HUES6 (cell line): ENCODE results near the gene PIR.

Source experiments
- H3K27ac ChIP-seq: 2 replicates; pipeline ENCODE4 v1.7.0; 2013; ENCODE audit warnings: low read depth, mild to moderate bottlenecking, low read length, inconsistent platforms
- H3K27me3 ChIP-seq: 2 replicates; pipeline ENCODE4 v1.6.1; 2013; ENCODE audit warnings: low read length; ENCODE audit not compliant: control insufficient read depth, insufficient read depth
- H3K36me3 ChIP-seq: 2 replicates; pipeline ENCODE4 v1.6.1; 2013; ENCODE audit warnings: low read length; ENCODE audit not compliant: control insufficient read depth, insufficient read depth
- H3K4me1 ChIP-seq: 2 replicates; pipeline ENCODE4 v1.6.1; 2013; ENCODE audit warnings: low read length; ENCODE audit not compliant: control insufficient read depth, insufficient read depth
- H3K4me3 ChIP-seq: 2 replicates; pipeline ENCODE4 v1.5.1; 2013; ENCODE audit warnings: low read depth, low read length
- H3K9ac ChIP-seq: one replicate; pipeline ENCODE4 v1.6.1; 2013; ENCODE audit warnings: mild to moderate bottlenecking, low read length
- H3K9me3 ChIP-seq: 2 replicates; pipeline ENCODE4 v1.6.1; 2013; ENCODE audit warnings: low read depth, low read length; ENCODE audit not compliant: control insufficient read depth, insufficient read depth

PIR gene

GRCh38 chrX:15511563-15511962 is 18.4 kb upstream of the PIR start:
- H3K4me1 ChIP-seq = no peaks in the 10 kb centered on the region

DNA sequence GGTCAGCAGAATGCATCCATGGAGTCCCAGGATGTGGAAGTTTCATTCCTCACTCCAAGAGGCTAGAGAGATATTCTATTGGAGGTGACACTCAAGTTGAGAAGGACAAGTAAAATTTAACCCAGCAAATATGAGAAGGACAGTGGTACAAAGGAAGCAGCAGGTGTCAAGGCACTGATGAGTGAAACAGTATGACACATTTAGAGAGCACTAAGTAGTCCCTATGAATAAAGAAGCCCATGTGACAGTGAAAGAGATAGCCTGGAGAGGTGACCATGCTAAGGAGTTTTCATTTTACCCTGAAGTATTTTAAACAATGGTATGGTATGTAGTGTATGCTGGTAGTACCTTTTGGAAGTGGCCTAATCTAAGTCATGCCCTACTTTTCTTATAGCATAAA is 16.7 kb upstream of the PIR start:
- H3K4me3 ChIP-seq = no peak overlapping the region
- peaks cover 19% of the 10 kb centered on the region; the same call in 1 of the 2 replicates for H3K27me3 ChIP-seq
- H3K27ac ChIP-seq = no peak overlapping the region
- no peak overlapping the region for H3K9ac ChIP-seq
- no peaks in the 10 kb centered on the region for H3K36me3 ChIP-seq
- no peaks in the 10 kb centered on the region for H3K4me1 ChIP-seq
- no peaks in the 10 kb centered on the region for H3K9me3 ChIP-seq

More at GRCh38 chrX:15511563-15511962, 18.4 kb upstream of the PIR start:
- Histone ChIP-seq H3K9ac (no peak overlapping the region), H3K27ac (no peak overlapping the region), H3K36me3 (no peaks in the 10 kb centered on the region), H3K9me3 (no peaks in the 10 kb centered on the region), H3K27me3 (peaks cover 20% of the 10 kb centered on the region; the same call in 1 of the 2 replicates), H3K4me3 (no peak overlapping the region)

DNA sequence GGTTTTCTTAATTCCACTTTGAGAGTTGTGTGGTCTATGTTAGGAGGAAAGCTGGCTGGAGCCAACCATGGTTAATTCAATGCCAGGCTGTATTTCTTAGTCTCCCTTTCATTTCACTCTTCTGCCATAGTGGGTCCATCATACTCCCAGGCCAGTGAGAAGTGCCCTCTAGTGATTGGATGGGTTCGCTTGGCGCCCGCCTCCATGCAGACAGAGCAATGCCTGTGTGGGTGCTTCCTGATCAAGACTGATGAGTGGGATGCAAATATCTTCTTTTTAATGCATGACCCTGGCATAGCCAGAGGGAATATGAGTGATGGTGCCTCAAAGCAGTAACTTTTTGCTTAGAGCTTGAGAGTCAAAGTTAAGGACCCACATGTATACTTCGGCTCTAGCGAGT is 13.9 kb upstream of the PIR start:
- no peaks in the 10 kb centered on the region for H3K9me3 ChIP-seq
- no peak overlapping the region for H3K4me3 ChIP-seq
- no peak overlapping the region for H3K27ac ChIP-seq
- no peaks in the 10 kb centered on the region for H3K36me3 ChIP-seq
- no peaks in the 10 kb centered on the region for H3K4me1 ChIP-seq
- no peak overlapping the region for H3K9ac ChIP-seq
- peaks cover 23% of the 10 kb centered on the region; the same call in 1 of the 2 replicates for H3K27me3 ChIP-seq

DNA sequence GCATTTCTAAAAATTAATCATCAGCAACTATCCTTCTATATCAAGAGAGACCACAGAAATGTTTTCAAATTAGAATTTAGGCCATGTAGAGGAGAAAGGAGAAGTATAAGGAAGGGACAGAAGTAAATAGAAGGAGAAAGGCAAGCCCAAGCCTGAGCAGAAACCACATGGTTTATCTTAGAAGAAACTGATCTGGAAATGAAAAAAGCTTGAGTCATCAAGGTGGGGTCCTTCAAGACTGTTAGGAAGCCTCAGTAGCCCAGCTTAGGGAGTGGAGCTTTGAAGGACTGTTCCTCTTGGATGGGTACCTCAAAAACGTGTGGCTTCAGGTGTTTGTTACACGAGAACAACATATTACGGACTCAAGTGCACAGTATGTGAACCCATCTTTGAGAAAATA is 12.0 kb upstream of the PIR start:
- peaks cover 27% of the 10 kb centered on the region; the same call in 1 of the 2 replicates for H3K27me3 ChIP-seq
- H3K36me3 ChIP-seq = no peaks in the 10 kb centered on the region
- no peaks in the 10 kb centered on the region for H3K4me1 ChIP-seq
- no peaks in the 10 kb centered on the region for H3K9me3 ChIP-seq
- H3K27ac ChIP-seq = no peak overlapping the region
- H3K9ac ChIP-seq = no peak overlapping the region
- no peak overlapping the region for H3K4me3 ChIP-seq

DNA sequence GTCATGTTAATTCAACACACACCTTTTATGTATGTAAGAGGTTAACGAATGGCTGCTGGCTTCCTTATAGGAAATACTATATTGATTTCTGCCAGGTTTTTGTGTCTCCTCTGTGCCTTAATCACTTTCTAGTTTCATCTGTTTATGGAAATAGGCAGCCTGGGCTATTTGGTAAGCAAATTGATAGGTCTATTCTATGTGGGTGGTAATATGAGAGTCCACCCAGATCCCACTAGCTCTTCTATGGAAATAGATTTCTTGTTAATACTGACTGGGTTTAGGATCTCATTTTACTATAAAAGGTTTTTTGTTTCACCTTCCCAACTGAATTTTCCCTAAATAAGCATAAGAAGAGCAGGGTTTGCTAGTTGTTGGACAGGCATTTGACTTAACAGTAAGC is 11.5 kb upstream of the PIR start:
- H3K4me1 ChIP-seq = no peaks in the 10 kb centered on the region
- H3K9me3 ChIP-seq = no peaks in the 10 kb centered on the region
- no peaks in the 10 kb centered on the region for H3K36me3 ChIP-seq
- no peak overlapping the region for H3K9ac ChIP-seq
- H3K27me3 ChIP-seq = peaks cover 27% of the 10 kb centered on the region; the same call in 1 of the 2 replicates
- no peak overlapping the region for H3K27ac ChIP-seq
- no peak overlapping the region for H3K4me3 ChIP-seq

GRCh38 chrX:15501506-15501905 is 8.4 kb upstream of the PIR start:
- H3K9me3 ChIP-seq = no peaks in the 10 kb centered on the region

GRCh38 chrX:15500497-15500966 is 7.4 kb upstream of the PIR start, which contains the start of gene BMX:
BMX (plus strand) TSS chrX:15500807; CDS start chrX:15508354, 7,547 bp downstream.
- Histone ChIP-seq H3K27ac (no peak within 1 kb of the TSS), H3K9ac (no peak within 1 kb of the TSS), H3K4me3 (no peak within 1 kb of the TSS), H3K9me3 (no peaks in the 10 kb centered on the region), H3K4me1 (no peaks in the 10 kb centered on the region), H3K36me3 (no peaks in the 10 kb centered on the region), H3K27me3 (peaks cover 19% of the 10 kb centered on the region; the same call in 1 of the 2 replicates)

More at GRCh38 chrX:15501506-15501905, 8.4 kb upstream of the PIR start:
- no peak overlapping the region for H3K27ac ChIP-seq
- H3K27me3 ChIP-seq = peaks cover 19% of the 10 kb centered on the region; the same call in 1 of the 2 replicates
- no peak overlapping the region for H3K4me3 ChIP-seq
- H3K9ac ChIP-seq = no peak overlapping the region
- H3K4me1 ChIP-seq = no peaks in the 10 kb centered on the region
- no peaks in the 10 kb centered on the region for H3K36me3 ChIP-seq

DNA sequence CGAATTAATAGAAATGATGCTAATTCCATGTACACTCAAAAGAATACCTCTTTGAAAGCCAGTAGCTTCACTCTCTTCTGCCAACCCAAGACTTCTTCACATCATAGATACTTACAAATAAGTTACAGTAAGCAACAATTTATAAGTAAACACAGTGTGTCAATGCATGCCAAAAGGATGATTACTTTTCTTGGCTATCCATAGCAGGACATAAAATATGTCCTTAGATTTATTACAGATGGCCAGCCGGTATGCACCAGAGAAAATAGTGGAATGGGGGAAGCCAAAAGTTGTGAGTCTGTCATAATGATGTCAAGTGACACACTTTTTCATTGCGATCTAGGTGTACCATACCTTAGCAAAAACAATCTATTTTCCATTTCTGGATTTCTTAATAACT is 6.8 kb upstream of the PIR start:
- Histone ChIP-seq H3K9me3 (no peaks in the 10 kb centered on the region), H3K4me1 (no peaks in the 10 kb centered on the region), H3K9ac (no peak overlapping the region), H3K36me3 (no peaks in the 10 kb centered on the region), H3K27me3 (peaks cover 15% of the 10 kb centered on the region; the same call in 1 of the 2 replicates), H3K4me3 (no peak overlapping the region), H3K27ac (no peak overlapping the region)

GRCh38 chrX:15498741-15499140 is 5.6 kb upstream of the PIR start:
- no peaks in the 10 kb centered on the region for H3K36me3 ChIP-seq
- peaks cover 11% of the 10 kb centered on the region; the same call in 1 of the 2 replicates for H3K27me3 ChIP-seq
- no peaks in the 10 kb centered on the region for H3K9me3 ChIP-seq
- peaks cover 3% of the 10 kb centered on the region for H3K4me1 ChIP-seq
- no peak overlapping the region for H3K9ac ChIP-seq
- H3K27ac ChIP-seq = no peak overlapping the region
- H3K4me3 ChIP-seq = no peak overlapping the region

GRCh38 chrX:15497865-15498264 is 4.7 kb upstream of the PIR start:
- Histone ChIP-seq H3K36me3 (no peaks in the 10 kb centered on the region), H3K9ac (no peak overlapping the region), H3K9me3 (no peaks in the 10 kb centered on the region), H3K4me1 (peaks cover 6% of the 10 kb centered on the region), H3K4me3 (no peak overlapping the region), H3K27ac (no peak overlapping the region), H3K27me3 (peaks cover 11% of the 10 kb centered on the region; the same call in 1 of the 2 replicates)

- H3K27ac ChIP-seq = no peak overlapping the region
These were observed 3.7 kb upstream of the PIR start for GRCh38 chrX:15496824-15497223.

More at GRCh38 chrX:15496824-15497223, 3.7 kb upstream of the PIR start:
- no peak overlapping the region for H3K9ac ChIP-seq
- H3K27me3 ChIP-seq = peaks cover 5% of the 10 kb centered on the region; the same call in 1 of the 2 replicates
- H3K4me3 ChIP-seq = no peak overlapping the region
- no peaks in the 10 kb centered on the region for H3K9me3 ChIP-seq
- H3K4me1 ChIP-seq = peaks cover 15% of the 10 kb centered on the region
- H3K36me3 ChIP-seq = no peaks in the 10 kb centered on the region
